Upper lobe of left lung (tissue), 4 donors: Measurements from ENCODE around the gene B4GALNT3.

Source experiments
- EP300 ChIP-seq, 4 donors: sonication (generic); formaldehyde crosslinking; IDR thresholded peaks; one replicate each; pipeline ENCODE4 v1.5.1; 2017; ENCODE audit warnings: antibody characterized with exemption in 4 of 4, control low read depth in 2 of 4
- POLR2A ChIP-seq, 4 donors: fragments of 450-650 bp; IDR thresholded peaks; one replicate each; pipeline ENCODE4 v1.5.1; 2016 to 2017; ENCODE audit warnings: antibody characterized with exemption in 4 of 4, mild to moderate bottlenecking in 2 of 4
- POLR2AphosphoS5 ChIP-seq, 2 donors: sonication (generic); formaldehyde crosslinking; IDR thresholded peaks; one replicate each; pipeline ENCODE4 v1.5.1; 2017; ENCODE audit warnings: antibody characterized with exemption in 2 of 2
- TF ChIP-seq, protein P1 (sequence below), 6 experiments: fragments of 450-650 bp in 4 of 6; fragments of 200-600 bp in 2 of 6; sonication (generic) in 2 of 6; IDR thresholded peaks; one replicate each; pipeline ENCODE4 v1.5.1; 2016 to 2019; ENCODE audit warnings: antibody characterized with exemption in 6 of 6

GRCh38 chr12:601976-602699 lies 142.4 kb downstream of the B4GALNT3 start:
- TF ChIP-seq EP300 (IDR thresholded peaks at IDR 0.05), result no peak
- TF ChIP-seq, protein P1, sequence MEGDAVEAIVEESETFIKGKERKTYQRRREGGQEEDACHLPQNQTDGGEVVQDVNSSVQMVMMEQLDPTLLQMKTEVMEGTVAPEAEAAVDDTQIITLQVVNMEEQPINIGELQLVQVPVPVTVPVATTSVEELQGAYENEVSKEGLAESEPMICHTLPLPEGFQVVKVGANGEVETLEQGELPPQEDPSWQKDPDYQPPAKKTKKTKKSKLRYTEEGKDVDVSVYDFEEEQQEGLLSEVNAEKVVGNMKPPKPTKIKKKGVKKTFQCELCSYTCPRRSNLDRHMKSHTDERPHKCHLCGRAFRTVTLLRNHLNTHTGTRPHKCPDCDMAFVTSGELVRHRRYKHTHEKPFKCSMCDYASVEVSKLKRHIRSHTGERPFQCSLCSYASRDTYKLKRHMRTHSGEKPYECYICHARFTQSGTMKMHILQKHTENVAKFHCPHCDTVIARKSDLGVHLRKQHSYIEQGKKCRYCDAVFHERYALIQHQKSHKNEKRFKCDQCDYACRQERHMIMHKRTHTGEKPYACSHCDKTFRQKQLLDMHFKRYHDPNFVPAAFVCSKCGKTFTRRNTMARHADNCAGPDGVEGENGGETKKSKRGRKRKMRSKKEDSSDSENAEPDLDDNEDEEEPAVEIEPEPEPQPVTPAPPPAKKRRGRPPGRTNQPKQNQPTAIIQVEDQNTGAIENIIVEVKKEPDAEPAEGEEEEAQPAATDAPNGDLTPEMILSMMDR (IDR thresholded peaks at IDR 0.05), result no peak
- TF ChIP-seq POLR2A (IDR thresholded peaks at IDR 0.05), result no peak
- TF ChIP-seq POLR2AphosphoS5 (IDR thresholded peaks at IDR 0.05), result no peak
